Large intestine (tissue), 3 donors: ENCODE results near the gene CDC40. TPM values are rescaled to one million over a fixed set of nuclear protein-coding genes. Genes with fewer than 3 reads are reported as not detected.
"Not testable (repeated sequence)": the region's sequence is repeated elsewhere in the genome, so short reads cannot be mapped to it uniquely, and the experiment has no call there.

Experiments used
- DNase-seq, 2 donors: peaks; one replicate each; pipeline versions ENCODE4 v3.0.0 to v3.0.0-alpha.2; 2013
- H3K27ac ChIP-seq: one replicate; pipeline ENCODE4 v1.5.1; 2013; ENCODE audit warnings: low read length
- H3K27me3 ChIP-seq: 2 replicates; pipeline ENCODE4 v1.6.1; 2013; ENCODE audit warnings: low read length; ENCODE audit not compliant: control insufficient read depth, insufficient read depth
- H3K36me3 ChIP-seq: 2 replicates; pipeline ENCODE4 v1.6.1; 2013; ENCODE audit warnings: low read length; ENCODE audit not compliant: control insufficient read depth, insufficient read depth
- H3K4me1 ChIP-seq: one replicate; pipeline ENCODE4 v1.6.1; 2013; ENCODE audit warnings: low read length; ENCODE audit not compliant: control insufficient read depth, insufficient read depth
- H3K4me3 ChIP-seq: one replicate; pipeline ENCODE4 v1.5.1; 2013; ENCODE audit warnings: low read length
- H3K9me3 ChIP-seq: one replicate; pipeline ENCODE4 v1.6.1; 2013; ENCODE audit warnings: mild to moderate bottlenecking, low read depth, low read length, moderate library complexity; ENCODE audit not compliant: control insufficient read depth
- WGBS: methylation state at CpG from one replicate; pipeline ENCODE4 v1.1.5; 2013; ENCODE audit warnings: low lambda C conversion rate; ENCODE audit not compliant: insufficient coverage; 5-methylcytosine and 5-hydroxymethylcytosine counted together
- polyA plus RNA-seq: library from polyadenylated mRNA; unstranded; fragments of 120-200 nt; gene quantifications from one replicate; pipeline ENCODE4 v1.2.1, GENCODE V29; 2013

Gene CDC40
- polyA plus RNA-seq, 1 donor: 18.1 TPM

- H3K27me3 ChIP-seq: no peaks in the 10 kb centered on the region
- no peak overlapping the region for H3K4me3 ChIP-seq
- no peak for DNase-seq
- H3K4me1 ChIP-seq: no peaks in the 10 kb centered on the region
- peaks cover 11% of the 10 kb centered on the region for H3K36me3 ChIP-seq
- H3K27ac ChIP-seq: no peak overlapping the region
- H3K9me3 ChIP-seq: no peaks in the 10 kb centered on the region
- WGBS: 78% methylated on average over 1 of the region's 3 CpGs
Observed at GRCh38 chr6:110201151-110201884, 21.1 kb downstream of the CDC40 start.

GRCh38 chr6:110207652-110208051 lies 27.4 kb downstream of the CDC40 start:
- Histone ChIP-seq H3K4me1 (no peaks in the 10 kb centered on the region), H3K27me3 (no peaks in the 10 kb centered on the region), H3K27ac (no peak overlapping the region), H3K36me3 (peaks cover 18% of the 10 kb centered on the region), H3K9me3 (no peaks in the 10 kb centered on the region), H3K4me3 (no peak overlapping the region)
- no peak for DNase-seq
- WGBS: 100% methylated on average over 1 of the region's 3 CpGs

DNA sequence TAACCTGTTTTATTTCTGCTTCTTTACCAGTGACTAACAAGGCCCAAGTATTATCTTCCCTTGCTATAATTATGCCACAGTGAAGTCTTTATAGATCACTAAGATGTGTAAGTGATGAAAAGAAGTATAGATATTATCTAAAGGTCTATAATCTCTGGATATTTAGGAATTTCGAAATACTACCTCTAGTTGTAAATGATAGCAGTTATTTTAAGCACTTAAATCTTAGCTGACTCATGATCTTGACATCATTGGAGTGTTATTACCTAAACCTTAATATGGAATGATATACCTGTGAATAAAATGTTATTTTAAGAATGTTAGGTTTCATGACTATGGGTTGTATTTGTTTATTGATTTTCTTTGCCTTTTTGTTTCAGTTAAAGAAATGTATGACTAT lies 31.5 kb downstream of the CDC40 start:
- H3K4me1 ChIP-seq: no peaks in the 10 kb centered on the region
- H3K9me3 ChIP-seq: no peaks in the 10 kb centered on the region
- H3K36me3 ChIP-seq: peaks cover 45% of the 10 kb centered on the region
- H3K27me3 ChIP-seq: no peaks in the 10 kb centered on the region
- no peak overlapping the region for H3K4me3 ChIP-seq
- no peak overlapping the region for H3K27ac ChIP-seq
- DNase-seq: no peak
- whole genome bisulfite sequencing: no CpG with 5 or more reads among the region's 1 CpG

DNA sequence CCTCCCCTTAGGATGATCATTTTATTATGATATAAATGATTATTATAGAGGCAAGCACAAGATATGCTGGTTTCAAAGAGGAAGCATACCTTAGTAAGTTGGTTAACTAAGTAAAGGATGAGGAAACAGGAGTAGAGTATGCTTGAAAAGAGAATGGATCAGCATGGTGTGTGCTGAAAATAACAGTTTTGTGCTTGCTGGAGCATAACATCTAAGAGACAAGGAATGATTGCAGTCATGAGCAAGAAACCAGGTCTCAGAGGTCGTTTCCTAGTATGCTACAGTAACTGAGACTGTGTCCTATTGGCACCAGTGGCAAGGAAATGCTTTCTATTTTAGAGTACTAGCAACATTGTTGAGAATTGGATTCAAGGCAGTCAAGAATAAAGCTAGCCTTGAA lies 34.1 kb downstream of the CDC40 start:
- peak in 1 of 2 donors; percentile 3 for DNase-seq
- Histone ChIP-seq H3K36me3 (peaks cover 49% of the 10 kb centered on the region), H3K4me3 (no peak overlapping the region), H3K27me3 (no peaks in the 10 kb centered on the region), H3K4me1 (no peaks in the 10 kb centered on the region), H3K27ac (no peak overlapping the region), H3K9me3 (no peaks in the 10 kb centered on the region)
- WGBS: no CpG with 5 or more reads among the region's 1 CpG

DNA sequence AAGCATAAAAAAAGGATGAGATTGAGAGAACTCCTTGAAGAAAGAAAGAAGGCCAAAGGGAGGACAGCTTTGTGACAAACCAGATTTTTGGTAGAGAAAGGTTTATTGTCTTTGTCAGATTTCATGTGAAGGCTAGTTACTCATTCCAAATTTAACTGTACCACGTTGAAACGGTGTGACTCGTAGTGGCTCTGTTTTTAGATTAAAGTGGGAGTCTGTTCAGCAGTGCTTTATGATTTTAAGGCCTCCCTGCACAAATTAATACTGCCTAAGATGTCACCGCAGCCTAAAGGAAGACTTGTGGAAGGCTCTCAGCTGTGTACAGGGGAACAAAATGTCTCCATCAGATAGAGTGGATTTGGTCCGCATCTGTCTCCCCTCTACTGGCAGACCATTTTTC lies 35.9 kb downstream of the CDC40 start:
- Histone ChIP-seq H3K27me3 (no peaks in the 10 kb centered on the region), H3K9me3 (no peaks in the 10 kb centered on the region), H3K4me1 (no peaks in the 10 kb centered on the region), H3K36me3 (peaks cover 61% of the 10 kb centered on the region), H3K27ac (no peak overlapping the region), H3K4me3 (no peak overlapping the region)
- no CpG with 5 or more reads among the region's 5 CpGs for WGBS
- no peak for DNase-seq

- H3K4me1 ChIP-seq: no peaks in the 10 kb centered on the region
- no peaks in the 10 kb centered on the region for H3K27me3 ChIP-seq
- no peak for DNase-seq
- H3K4me3 ChIP-seq: no peak overlapping the region
- peaks cover 59% of the 10 kb centered on the region for H3K36me3 ChIP-seq
- no CpG with 5 or more reads among the region's 2 CpGs for WGBS
- H3K9me3 ChIP-seq: no peaks in the 10 kb centered on the region
- H3K27ac ChIP-seq: no peak overlapping the region
Observed at GRCh38 chr6:110217266-110217665, 37.0 kb downstream of the CDC40 start.

GRCh38 chr6:110221738-110222137 lies 41.5 kb downstream of the CDC40 start:
- Histone ChIP-seq H3K9me3 (no peaks in the 10 kb centered on the region), H3K4me3 (no peak overlapping the region), H3K4me1 (no peaks in the 10 kb centered on the region), H3K27ac (no peak overlapping the region), H3K27me3 (no peaks in the 10 kb centered on the region), H3K36me3 (peaks cover 46% of the 10 kb centered on the region)
- no peak for DNase-seq

- 90% methylated on average over 1 of the region's 1 CpG for WGBS
- no peak overlapping the region for H3K4me3 ChIP-seq
- peak in 1 of 2 donors; percentile 8 for DNase-seq
- H3K4me1 ChIP-seq: no peaks in the 10 kb centered on the region
- peaks cover 33% of the 10 kb centered on the region for H3K36me3 ChIP-seq
- H3K27me3 ChIP-seq: no peaks in the 10 kb centered on the region
- no peaks in the 10 kb centered on the region for H3K9me3 ChIP-seq
- no peak overlapping the region for H3K27ac ChIP-seq
Observed at GRCh38 chr6:110226261-110226660, 46.0 kb downstream of the CDC40 start.

- H3K9me3 ChIP-seq: no peaks in the 10 kb centered on the region
- no peak overlapping the region for H3K4me3 ChIP-seq
- H3K4me1 ChIP-seq: no peaks in the 10 kb centered on the region
- no peak overlapping the region for H3K27ac ChIP-seq
- peaks cover 8% of the 10 kb centered on the region for H3K36me3 ChIP-seq
- WGBS: 83% methylated on average over 1 of the region's 2 CpGs
- no peak for DNase-seq
- no peaks in the 10 kb centered on the region for H3K27me3 ChIP-seq
Observed at GRCh38 chr6:110232450-110232849, 52.2 kb downstream of the CDC40 start.

GRCh38 chr6:110233770-110234374 lies 53.6 kb downstream of the CDC40 start:
- no peaks in the 10 kb centered on the region for H3K4me1 ChIP-seq
- H3K4me3 ChIP-seq: no peak overlapping the region
- peaks cover 5% of the 10 kb centered on the region for H3K36me3 ChIP-seq
- H3K27me3 ChIP-seq: no peaks in the 10 kb centered on the region
- H3K9me3 ChIP-seq: no peaks in the 10 kb centered on the region
- no peak overlapping the region for H3K27ac ChIP-seq
- DNase-seq: peak in 1 of 2 donors; percentile 15
- WGBS: 100% methylated on average over 2 of the region's 2 CpGs

DNA sequence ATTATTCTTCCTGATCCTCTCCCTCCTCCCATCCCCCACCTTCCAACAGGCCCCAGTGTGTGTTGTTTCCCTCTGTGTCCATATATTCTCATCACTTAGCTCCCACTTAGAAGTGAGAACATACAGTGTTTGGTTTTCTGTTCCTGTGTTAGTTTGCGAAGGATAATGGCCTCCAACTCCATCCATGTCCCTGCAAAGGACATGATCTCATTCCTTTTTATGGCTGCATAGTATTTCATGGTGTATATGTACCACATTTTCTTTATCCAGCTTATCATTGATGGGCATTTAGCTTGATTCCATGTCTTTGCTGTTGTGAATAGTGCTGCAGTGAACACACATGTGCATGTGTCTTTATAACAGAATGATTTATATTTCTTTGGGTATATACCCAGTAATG lies 55.8 kb downstream of the CDC40 start:
- H3K36me3 ChIP-seq, H3K27me3 ChIP-seq, H3K4me3 ChIP-seq, H3K4me1 ChIP-seq, H3K27ac ChIP-seq, H3K9me3 ChIP-seq, DNase-seq: not testable (repeated sequence)
- no CpG with 5 or more reads among the region's 1 CpG for WGBS
